Measurements from ENCODE around the gene TBC1D13. TPM values are rescaled to one million over a fixed set of nuclear protein-coding genes. Genes with fewer than 3 reads are reported as not detected.
"Not testable (repeated sequence)": the region's sequence is repeated elsewhere in the genome, so short reads cannot be mapped to it uniquely, and the experiment has no call there.

Gene TBC1D13
- polyA plus RNA-seq, 3 donors from 2014 or later: 16.4 to 30.7 (median 19.4) TPM

GRCh38 chr9:128851779-128852600 is 64.9 kb downstream of the TBC1D13 start:
- H3K36me3 Mint-ChIP-seq: peaks cover 13 to 18% (median 18%) of the 10 kb centered on the region in 3 donors
- H3K9me3 Mint-ChIP-seq: peaks cover 0 to 14% (median 9%) of the 10 kb centered on the region in 6 donors
- H3K27ac Mint-ChIP-seq; H3K27me3 Mint-ChIP-seq (ENCODE audit: low read depth in 3 of 3); H3K4me1 Mint-ChIP-seq; H3K4me3 Mint-ChIP-seq: not testable (repeated sequence)
- DNase-seq: peak in 2 of 3 donors; percentile 17 to 20

GRCh38 chr9:128852646-128853045 is 65.6 kb downstream of the TBC1D13 start:
- peaks cover 13 to 18% (median 18%) of the 10 kb centered on the region in 3 donors for H3K36me3 Mint-ChIP-seq
- not testable (repeated sequence) for H3K4me1 Mint-ChIP-seq; DNase-seq; H3K4me3 Mint-ChIP-seq; H3K27ac Mint-ChIP-seq; H3K27me3 Mint-ChIP-seq (ENCODE audit: low read depth in 3 of 3)
- H3K9me3 Mint-ChIP-seq: peaks cover 0 to 14% (median 9%) of the 10 kb centered on the region in 6 donors

- peaks cover 13 to 18% (median 18%) of the 10 kb centered on the region in 3 donors for H3K36me3 Mint-ChIP-seq
- H3K27me3 Mint-ChIP-seq (ENCODE audit: low read depth in 3 of 3): not testable (repeated sequence)
Observed at GRCh38 chr9:128854454-128854853, 67.4 kb downstream of the TBC1D13 start.

GRCh38 chr9:128858476-128858875 is 71.4 kb downstream of the TBC1D13 start:
- DNase-seq; H3K9me3 Mint-ChIP-seq; H3K27me3 Mint-ChIP-seq (ENCODE audit: low read depth in 3 of 3); H3K4me1 Mint-ChIP-seq; H3K36me3 Mint-ChIP-seq; H3K27ac Mint-ChIP-seq; H3K4me3 Mint-ChIP-seq: not testable (repeated sequence)

More at GRCh38 chr9:128854454-128854853, 67.4 kb downstream of the TBC1D13 start:
- peaks cover 0 to 14% (median 9%) of the 10 kb centered on the region in 6 donors for H3K9me3 Mint-ChIP-seq
- not testable (repeated sequence) for H3K4me3 Mint-ChIP-seq, DNase-seq, H3K4me1 Mint-ChIP-seq, H3K27ac Mint-ChIP-seq

Other genes with a start within 250 kb of the TBC1D13 start
- gene SPTAN1, start 234.7 kb upstream of the TBC1D13 start, polyA plus RNA-seq: 100 to 1,000 TPM in 1 of 3 donors, 10 to 100 TPM in 1, 1 to 10 TPM in 1; 4.8 to 112 (median 25.5) TPM
- 10 to 100 TPM in 1 of 3 donors, 1 to 10 TPM in 2; 1.6 to 10.8 (median 4.7) TPM for gene DYNC2I2, start 130.4 kb upstream of the TBC1D13 start, polyA plus RNA-seq
- gene SET, start 98.0 kb upstream of the TBC1D13 start, polyA plus RNA-seq: 100 to 1,000 TPM; 151 to 233 (median 232) TPM
- 1 to 10 TPM; 2.1 to 3.9 (median 2.9) TPM for gene PKN3, start 84.8 kb upstream of the TBC1D13 start, polyA plus RNA-seq
- 10 to 100 TPM; 63.7 to 76.6 (median 66.6) TPM for gene ZDHHC12, start 63.1 kb upstream of the TBC1D13 start, polyA plus RNA-seq
- 10 to 100 TPM; 28.5 to 51.5 (median 43.0) TPM for gene ZER1, start 15.3 kb upstream of the TBC1D13 start, polyA plus RNA-seq
- gene ENDOG, start 31.2 kb downstream of the TBC1D13 start, polyA plus RNA-seq: 10 to 100 TPM; 18.4 to 34.0 (median 24.7) TPM
- gene SPOUT1, start 42.5 kb downstream of the TBC1D13 start, polyA plus RNA-seq: 10 to 100 TPM; 54.2 to 82.1 (median 64.7) TPM
- gene KYAT1, start 94.7 kb downstream of the TBC1D13 start, polyA plus RNA-seq: 10 to 100 TPM in 1 of 3 donors, 1 to 10 TPM in 2; 9.6 to 10.1 (median 10.0) TPM
- gene LRRC8A, start 94.9 kb downstream of the TBC1D13 start, polyA plus RNA-seq: 10 to 100 TPM; 29.3 to 98.2 (median 34.6) TPM
- 1 to 10 TPM; 2.7 to 7.1 (median 4.1) TPM for gene PHYHD1, start 133.7 kb downstream of the TBC1D13 start, polyA plus RNA-seq
- 10 to 100 TPM in 1 of 3 donors, 1 to 10 TPM in 2; 9.5 to 18.0 (median 10.0) TPM for gene DOLK, start 160.3 kb downstream of the TBC1D13 start, polyA plus RNA-seq
- 10 to 100 TPM; 12.2 to 31.8 (median 18.6) TPM for gene NUP188, start 160.4 kb downstream of the TBC1D13 start, polyA plus RNA-seq
- gene SH3GLB2, start 241.1 kb downstream of the TBC1D13 start, polyA plus RNA-seq: 10 to 100 TPM; 20.4 to 42.2 (median 24.1) TPM
- 1 to 10 TPM; 4.8 to 9.1 (median 6.9) TPM for gene MIGA2, start 249.4 kb downstream of the TBC1D13 start, polyA plus RNA-seq